DMS79 (cell line): ENCODE measurements around the gene ADARB2.

Experiments
- DNase-seq: peaks from one replicate; lab custom pipeline; 2025; lab: John Stamatoyannopoulos, UW

The ADARB2 gene

GRCh38 chr10:1287971-1288401 lies 449.3 kb downstream of the ADARB2 start:
- DNase-seq, result no peak

- DNase-seq, result no peak
Observed at GRCh38 chr10:1287487-1287886, 449.8 kb downstream of the ADARB2 start.

GRCh38 chr10:1284076-1284475 lies 453.2 kb downstream of the ADARB2 start:
- DNase-seq, result no peak

- no peak for DNase-seq
Observed at GRCh38 chr10:1281405-1281782, 455.9 kb downstream of the ADARB2 start.

- DNase-seq, result no peak
Observed at GRCh38 chr10:1280466-1281404, 456.6 kb downstream of the ADARB2 start.

GRCh38 chr10:1278306-1278705 lies 459.0 kb downstream of the ADARB2 start:
- no peak for DNase-seq

- no peak for DNase-seq
Observed at GRCh38 chr10:1274701-1275544, 462.4 kb downstream of the ADARB2 start.

- DNase-seq, result no peak
Observed at GRCh38 chr10:1274111-1274661, 463.1 kb downstream of the ADARB2 start.

GRCh38 chr10:1273372-1274105 lies 463.8 kb downstream of the ADARB2 start:
- DNase-seq, result no peak

- no peak for DNase-seq
Observed at GRCh38 chr10:1272777-1273161, 464.6 kb downstream of the ADARB2 start.

- DNase-seq, result no peak
Observed at GRCh38 chr10:1272079-1272776, 465.1 kb downstream of the ADARB2 start.

GRCh38 chr10:1270906-1271305 lies 466.4 kb downstream of the ADARB2 start:
- no peak for DNase-seq

- no peak for DNase-seq
Observed at GRCh38 chr10:1270490-1270889, 466.8 kb downstream of the ADARB2 start.

GRCh38 chr10:1268831-1269230 lies 468.5 kb downstream of the ADARB2 start:
- DNase-seq, result no peak

- DNase-seq, result no peak
Observed at GRCh38 chr10:1267568-1267967, 469.8 kb downstream of the ADARB2 start.

GRCh38 chr10:1267148-1267547 lies 470.2 kb downstream of the ADARB2 start:
- no peak for DNase-seq

GRCh38 chr10:1266033-1266802 lies 471.1 kb downstream of the ADARB2 start:
- DNase-seq, result no peak

- no peak for DNase-seq
Observed at GRCh38 chr10:1264001-1264400, 473.3 kb downstream of the ADARB2 start.

GRCh38 chr10:1257274-1257673 lies 480.1 kb downstream of the ADARB2 start:
- DNase-seq, result no peak

GRCh38 chr10:1256432-1256725 lies 480.9 kb downstream of the ADARB2 start:
- DNase-seq, result no peak
